ENCODE measurements around the gene CALR3.
"Not testable (repeated sequence)": the region's sequence is repeated elsewhere in the genome, so short reads cannot be mapped to it uniquely, and the experiment has no call there.

The CALR3 gene

DNA sequence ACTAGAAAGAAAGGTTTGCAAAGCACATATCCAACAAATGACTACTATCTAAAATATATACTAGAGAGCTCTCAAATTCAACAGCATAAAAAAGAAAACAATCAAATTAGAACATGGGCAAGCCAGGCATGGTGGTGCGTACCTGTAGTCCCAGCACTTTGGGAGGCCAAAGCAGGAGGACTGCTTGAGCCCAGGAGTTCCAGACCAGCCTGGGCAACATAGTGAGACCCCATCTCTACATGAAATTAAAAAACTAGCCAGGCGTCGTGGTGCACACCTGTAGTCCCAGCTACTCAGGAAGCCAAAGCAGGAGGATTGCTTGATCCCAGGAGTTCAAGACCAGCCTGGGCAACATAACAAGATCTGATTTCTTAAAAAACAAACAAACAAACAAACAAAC lies 47.1 kb downstream of the CALR3 start:
- H3K27me3 ChIP-seq (ENCODE audit: control insufficient read depth, insufficient read depth, low read length); H3K9me3 ChIP-seq (replicated peaks; ENCODE audit: low read length); H3K9ac ChIP-seq (ENCODE audit: low read depth, low read length); H3K36me3 ChIP-seq (ENCODE audit: insufficient read depth, low read length); H3K4me3 ChIP-seq (ENCODE audit: low read length); H3K4me2 ChIP-seq (ENCODE audit: low read length): not testable (repeated sequence)
- peaks cover 21% of the 10 kb centered on the region for H3K4me1 ChIP-seq (ENCODE audit: control insufficient read depth, insufficient read depth, low read length)

DNA sequence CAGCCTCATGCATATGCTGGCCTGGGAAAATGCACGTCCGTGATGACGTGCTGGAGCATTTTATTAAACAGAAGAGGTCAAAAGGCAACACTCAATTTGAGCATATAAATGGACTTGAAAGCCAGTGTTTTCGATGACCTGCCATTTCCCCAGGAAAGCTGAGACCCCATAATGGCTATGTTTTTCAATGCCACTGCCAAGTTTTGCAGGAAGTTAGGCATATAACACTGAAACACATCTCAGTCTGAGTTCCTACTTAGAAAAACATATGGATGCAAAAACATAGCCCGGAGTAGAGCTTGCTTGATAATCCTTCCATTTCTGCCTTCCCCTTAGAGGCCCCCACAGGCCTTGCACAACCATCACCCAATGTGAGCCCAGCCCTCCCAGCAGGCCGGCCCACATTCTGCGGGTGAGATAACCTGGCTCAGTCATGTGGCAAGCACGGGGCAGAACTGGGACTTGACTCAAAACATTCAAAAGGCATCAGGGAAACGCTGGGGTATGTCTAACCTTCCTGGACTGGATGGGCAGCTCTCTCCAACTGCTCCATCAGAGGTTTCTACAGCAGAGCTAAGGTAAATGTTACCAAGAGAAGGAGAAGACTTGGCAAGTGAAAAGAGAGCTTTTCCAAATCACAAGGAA lies 49.1 kb downstream of the CALR3 start:
- H3K9me3 ChIP-seq (replicated peaks; ENCODE audit: low read length) = no peaks in the 10 kb centered on the region
- H3K4me3 ChIP-seq (ENCODE audit: low read length) = no peak overlapping the region
- peak overlapping the region; percentile 28 for H3K4me2 ChIP-seq (ENCODE audit: low read length)
- H3K27me3 ChIP-seq (ENCODE audit: control insufficient read depth, insufficient read depth, low read length) = no peaks in the 10 kb centered on the region
- peaks cover 20% of the 10 kb centered on the region for H3K4me1 ChIP-seq (ENCODE audit: control insufficient read depth, insufficient read depth, low read length)
- H3K36me3 ChIP-seq (ENCODE audit: insufficient read depth, low read length) = peaks cover 3% of the 10 kb centered on the region
- H3K9ac ChIP-seq (ENCODE audit: low read depth, low read length) = no peak overlapping the region

DNA sequence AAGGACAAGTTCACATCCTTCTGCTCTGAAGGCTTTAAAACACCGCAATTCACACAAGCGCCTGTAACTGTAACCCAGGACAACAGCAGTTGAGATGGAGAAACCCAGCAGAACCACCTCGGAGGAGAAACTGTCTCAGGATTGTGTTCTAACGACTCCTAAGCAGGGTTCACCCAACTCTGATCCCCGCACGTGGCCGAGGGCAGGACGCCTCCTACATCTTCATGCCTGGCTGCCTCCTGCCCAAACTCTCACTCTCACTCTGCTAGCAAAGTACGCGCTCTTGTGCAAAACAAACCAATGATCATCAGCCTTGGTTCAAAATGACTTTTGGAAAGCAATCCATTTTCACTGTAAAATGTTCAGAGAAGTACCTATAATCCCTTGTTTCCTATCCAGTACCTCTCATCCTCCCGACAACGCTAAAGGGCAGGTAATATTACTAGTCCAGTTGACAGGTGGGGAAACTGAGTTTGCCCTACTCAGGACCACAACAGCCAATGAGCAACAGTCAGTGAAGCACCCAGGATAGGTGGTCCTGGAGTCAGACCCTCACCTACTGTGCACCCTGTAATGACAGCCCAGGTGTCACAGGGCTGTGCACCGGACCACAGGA lies 49.8 kb downstream of the CALR3 start:
- no peaks in the 10 kb centered on the region for H3K9me3 ChIP-seq (replicated peaks; ENCODE audit: low read length)
- H3K36me3 ChIP-seq (ENCODE audit: insufficient read depth, low read length) = peaks cover 7% of the 10 kb centered on the region
- H3K4me3 ChIP-seq (ENCODE audit: low read length) = no peak overlapping the region
- peaks cover 20% of the 10 kb centered on the region for H3K4me1 ChIP-seq (ENCODE audit: control insufficient read depth, insufficient read depth, low read length)
- H3K4me2 ChIP-seq (ENCODE audit: low read length) = no peak overlapping the region
- no peak overlapping the region for H3K9ac ChIP-seq (ENCODE audit: low read depth, low read length)
- no peaks in the 10 kb centered on the region for H3K27me3 ChIP-seq (ENCODE audit: control insufficient read depth, insufficient read depth, low read length)

DNA sequence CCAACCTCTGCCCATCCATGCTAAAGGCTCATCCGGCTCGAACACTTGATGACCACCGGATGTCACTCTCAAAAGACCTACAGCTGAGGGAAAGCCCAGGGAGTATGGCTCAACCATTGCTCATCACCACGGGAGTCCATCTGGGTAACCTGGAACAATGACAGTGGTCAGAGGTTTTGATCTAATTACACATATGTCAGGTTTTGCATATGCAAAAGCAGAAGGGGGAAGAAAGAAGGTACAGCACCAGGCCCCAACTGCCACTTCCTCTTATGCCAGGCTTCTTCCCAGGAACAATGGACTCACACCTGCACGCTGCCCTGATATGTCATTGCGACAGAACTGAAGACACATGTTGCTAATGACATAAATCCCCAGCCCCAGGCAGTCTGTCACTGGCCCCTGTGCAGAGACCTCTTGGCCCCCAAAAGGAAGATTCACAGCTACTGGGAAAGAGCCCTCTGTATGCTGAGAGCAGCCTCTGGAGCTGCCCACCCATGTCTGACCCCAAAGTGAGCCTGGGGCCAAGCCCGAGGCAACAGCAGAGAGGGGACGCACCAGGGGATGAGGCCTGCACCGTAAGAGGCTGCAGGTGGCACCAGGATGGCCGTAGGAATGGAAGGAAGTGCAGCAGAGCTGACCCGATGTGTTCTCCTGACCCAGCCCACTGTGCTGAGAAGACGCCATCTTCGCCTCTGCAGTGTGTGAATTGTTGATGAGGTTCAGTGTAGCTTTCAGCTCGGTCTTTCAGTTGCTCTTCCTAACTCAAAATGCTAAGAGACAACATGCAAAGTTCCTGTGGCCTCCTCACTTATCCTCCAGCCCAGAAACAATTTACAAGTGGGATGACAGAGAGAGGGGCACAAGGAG lies 50.5 kb downstream of the CALR3 start:
- Histone ChIP-seq H3K27me3 (ENCODE audit: control insufficient read depth, insufficient read depth, low read length) (no peaks in the 10 kb centered on the region), H3K36me3 (ENCODE audit: insufficient read depth, low read length) (peaks cover 7% of the 10 kb centered on the region), H3K9me3 (replicated peaks; ENCODE audit: low read length) (no peaks in the 10 kb centered on the region), H3K4me1 (ENCODE audit: control insufficient read depth, insufficient read depth, low read length) (peaks cover 20% of the 10 kb centered on the region), H3K4me2 (ENCODE audit: low read length) (no peak overlapping the region), H3K4me3 (ENCODE audit: low read length) (no peak overlapping the region), H3K9ac (ENCODE audit: low read depth, low read length) (no peak overlapping the region)

DNA sequence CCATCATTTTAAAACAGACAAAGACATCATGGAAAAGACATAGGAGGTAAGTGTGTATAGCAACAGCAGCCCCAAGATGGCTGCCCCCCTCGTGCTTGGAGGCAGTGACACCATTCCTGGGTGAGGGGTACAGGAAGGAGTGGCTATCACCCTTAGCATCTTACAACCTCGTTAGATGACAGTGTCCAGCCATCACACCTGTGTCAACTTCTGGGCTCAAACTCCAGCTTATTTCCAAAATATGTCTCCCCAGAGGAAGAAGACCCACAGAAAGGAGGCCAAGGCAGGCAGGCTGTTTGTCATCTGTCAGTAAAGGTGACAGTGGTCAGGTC lies 51.7 kb downstream of the CALR3 start:
- Histone ChIP-seq H3K4me1 (ENCODE audit: control insufficient read depth, insufficient read depth, low read length) (peaks cover 20% of the 10 kb centered on the region), H3K9ac (ENCODE audit: low read depth, low read length) (no peak overlapping the region), H3K9me3 (replicated peaks; ENCODE audit: low read length) (no peaks in the 10 kb centered on the region), H3K27me3 (ENCODE audit: control insufficient read depth, insufficient read depth, low read length) (no peaks in the 10 kb centered on the region), H3K4me3 (ENCODE audit: low read length) (no peak overlapping the region), H3K4me2 (ENCODE audit: low read length) (no peak overlapping the region), H3K36me3 (ENCODE audit: insufficient read depth, low read length) (peaks cover 13% of the 10 kb centered on the region)

DNA sequence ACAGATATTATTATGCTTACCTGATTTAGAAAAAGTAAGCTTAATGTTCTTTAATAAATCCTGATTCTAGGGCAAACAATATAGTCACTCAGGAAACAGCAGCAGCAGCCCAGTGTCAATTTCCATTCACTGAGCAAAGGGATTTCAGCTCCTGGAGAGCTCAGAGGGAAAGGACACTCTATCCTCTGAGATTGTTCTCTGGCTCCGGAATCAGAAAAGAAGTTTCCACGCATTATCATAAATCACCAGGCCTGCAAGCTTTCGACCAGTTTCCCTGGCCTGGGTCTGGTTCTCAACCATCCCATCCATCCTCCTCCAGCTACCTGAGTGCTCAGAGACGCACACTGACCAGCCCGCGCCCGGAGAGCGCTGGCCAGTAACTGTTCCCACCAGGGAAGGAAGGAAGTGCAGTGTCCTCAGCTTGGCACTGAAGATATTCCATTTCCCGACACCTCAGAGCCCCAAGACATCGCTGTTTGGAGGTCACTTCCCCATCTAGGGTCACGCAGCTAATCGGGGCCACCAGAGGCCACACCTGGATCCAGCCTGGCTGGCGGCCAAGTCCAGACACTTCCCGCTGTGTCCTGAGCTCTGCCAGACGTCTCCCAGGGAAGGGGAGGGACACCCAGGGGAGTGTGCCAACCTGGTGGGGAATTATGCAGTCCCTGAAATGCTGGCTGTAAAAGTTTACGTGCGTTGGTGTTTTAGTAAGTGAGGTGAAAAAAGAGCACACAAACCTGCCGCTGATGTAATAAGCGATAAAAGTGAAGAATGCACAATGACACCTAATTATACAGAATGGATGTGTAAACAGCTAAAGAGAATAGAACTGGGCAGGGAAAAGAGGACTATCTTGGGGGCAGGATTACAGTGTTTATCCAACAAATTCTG lies 53.3 kb downstream of the CALR3 start:
- no peak overlapping the region for H3K4me2 ChIP-seq (ENCODE audit: low read length)
- peaks cover 14% of the 10 kb centered on the region for H3K36me3 ChIP-seq (ENCODE audit: insufficient read depth, low read length)
- no peak overlapping the region for H3K4me3 ChIP-seq (ENCODE audit: low read length)
- peaks cover 20% of the 10 kb centered on the region for H3K4me1 ChIP-seq (ENCODE audit: control insufficient read depth, insufficient read depth, low read length)
- H3K9ac ChIP-seq (ENCODE audit: low read depth, low read length) = no peak overlapping the region
- H3K9me3 ChIP-seq (replicated peaks; ENCODE audit: low read length) = no peaks in the 10 kb centered on the region
- no peaks in the 10 kb centered on the region for H3K27me3 ChIP-seq (ENCODE audit: control insufficient read depth, insufficient read depth, low read length)

DNA sequence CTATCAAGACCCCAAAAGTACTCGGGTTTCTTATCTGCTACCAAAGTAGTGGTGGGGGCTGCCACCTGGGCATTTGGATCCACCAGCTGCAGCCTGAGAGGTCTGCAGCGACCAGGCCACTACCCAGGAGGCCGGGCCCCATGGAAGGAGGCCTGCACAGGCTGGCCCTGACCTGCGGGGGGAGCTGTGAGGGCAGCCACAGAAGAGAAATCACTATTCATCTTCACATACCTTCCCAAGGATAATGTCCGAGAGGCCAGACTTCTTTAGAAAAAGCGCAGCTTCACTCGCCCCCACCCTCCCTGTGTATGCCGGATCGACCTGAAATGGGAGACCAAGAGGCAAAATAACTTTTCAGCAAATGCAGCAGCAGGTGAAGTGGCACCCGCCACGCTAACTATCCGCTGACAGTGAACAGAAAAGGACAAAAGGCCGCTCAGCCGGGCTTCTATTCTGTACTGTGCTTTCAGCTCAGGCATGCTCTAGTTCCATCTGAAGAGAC lies 54.3 kb downstream of the CALR3 start:
- Histone ChIP-seq H3K9ac (ENCODE audit: low read depth, low read length) (no peak overlapping the region), H3K36me3 (ENCODE audit: insufficient read depth, low read length) (peaks cover 18% of the 10 kb centered on the region), H3K27me3 (ENCODE audit: control insufficient read depth, insufficient read depth, low read length) (no peaks in the 10 kb centered on the region), H3K4me3 (ENCODE audit: low read length) (no peak overlapping the region), H3K4me2 (ENCODE audit: low read length) (no peak overlapping the region), H3K9me3 (replicated peaks; ENCODE audit: low read length) (no peaks in the 10 kb centered on the region), H3K4me1 (ENCODE audit: control insufficient read depth, insufficient read depth, low read length) (peaks cover 14% of the 10 kb centered on the region)

DNA sequence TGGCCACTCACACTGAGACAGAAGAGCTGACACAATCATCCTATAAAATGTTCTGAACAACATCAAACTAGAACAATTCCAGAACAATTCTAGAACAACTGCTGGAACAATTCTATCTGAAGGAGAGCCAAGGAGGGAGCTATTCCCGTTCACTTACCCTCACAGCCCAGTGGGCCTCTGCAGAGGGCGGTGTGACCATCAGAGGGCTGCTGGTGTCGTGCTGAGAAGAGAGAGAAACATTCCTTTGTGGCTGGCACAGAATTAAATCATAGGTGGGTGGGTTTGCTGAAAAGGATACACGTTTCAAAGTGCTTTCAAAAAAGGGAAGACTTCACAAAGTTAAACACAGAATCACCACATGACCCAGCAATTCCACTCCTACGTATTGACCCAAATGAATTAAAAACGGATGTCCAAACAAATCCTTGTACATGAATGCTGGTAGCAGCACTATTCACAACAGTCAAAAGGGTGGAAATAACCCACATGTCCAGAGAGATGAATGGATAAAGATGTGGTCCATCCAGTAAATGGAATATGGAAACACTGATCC lies 59.1 kb downstream of the CALR3 start:
- Histone ChIP-seq H3K4me2 (ENCODE audit: low read length) (peak overlapping the region; percentile 60), H3K4me1 (ENCODE audit: control insufficient read depth, insufficient read depth, low read length) (peaks cover 27% of the 10 kb centered on the region), H3K9me3 (replicated peaks; ENCODE audit: low read length) (no peaks in the 10 kb centered on the region), H3K9ac (ENCODE audit: low read depth, low read length) (no peak overlapping the region), H3K27me3 (ENCODE audit: control insufficient read depth, insufficient read depth, low read length) (no peaks in the 10 kb centered on the region), H3K36me3 (ENCODE audit: insufficient read depth, low read length) (peaks cover 27% of the 10 kb centered on the region), H3K4me3 (ENCODE audit: low read length) (no peak overlapping the region)

DNA sequence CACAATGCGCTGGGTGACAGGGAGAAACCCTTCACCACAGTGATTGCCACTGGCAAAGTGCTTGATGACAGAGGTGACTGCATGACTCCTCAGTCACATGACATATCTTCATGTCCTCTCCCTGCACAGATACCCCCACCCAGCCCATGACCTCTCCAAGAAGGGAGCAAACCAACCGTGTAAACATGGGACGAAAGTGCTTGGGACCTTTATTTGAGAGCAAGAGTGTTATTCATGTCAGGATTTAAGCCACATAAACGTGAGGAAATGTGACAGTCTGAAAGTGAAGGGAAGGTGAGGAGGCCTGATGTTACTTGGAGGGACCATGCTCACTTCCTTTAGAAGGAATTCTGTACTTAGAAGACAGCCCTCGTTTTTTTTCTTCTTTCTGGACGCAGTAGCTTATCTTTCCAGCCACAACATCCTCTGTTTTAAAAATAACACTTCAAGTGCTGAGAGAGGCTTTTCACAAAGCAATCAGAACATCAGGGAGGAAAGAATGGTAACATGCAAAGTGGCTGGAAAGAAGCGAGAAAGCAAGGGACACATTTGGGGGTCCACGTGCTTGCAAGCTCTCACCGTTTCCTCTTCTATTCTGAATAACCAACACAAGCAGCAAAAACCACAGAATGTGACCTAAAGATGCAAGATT lies 59.8 kb downstream of the CALR3 start:
- no peaks in the 10 kb centered on the region for H3K9me3 ChIP-seq (replicated peaks; ENCODE audit: low read length)
- H3K36me3 ChIP-seq (ENCODE audit: insufficient read depth, low read length) = peaks cover 26% of the 10 kb centered on the region
- peaks cover 27% of the 10 kb centered on the region for H3K4me1 ChIP-seq (ENCODE audit: control insufficient read depth, insufficient read depth, low read length)
- no peaks in the 10 kb centered on the region for H3K27me3 ChIP-seq (ENCODE audit: control insufficient read depth, insufficient read depth, low read length)
- H3K4me3 ChIP-seq (ENCODE audit: low read length) = no peak overlapping the region
- peak overlapping the region; percentile 60 for H3K4me2 ChIP-seq (ENCODE audit: low read length)
- peak overlapping the region; percentile 45 for H3K9ac ChIP-seq (ENCODE audit: low read depth, low read length)

DNA sequence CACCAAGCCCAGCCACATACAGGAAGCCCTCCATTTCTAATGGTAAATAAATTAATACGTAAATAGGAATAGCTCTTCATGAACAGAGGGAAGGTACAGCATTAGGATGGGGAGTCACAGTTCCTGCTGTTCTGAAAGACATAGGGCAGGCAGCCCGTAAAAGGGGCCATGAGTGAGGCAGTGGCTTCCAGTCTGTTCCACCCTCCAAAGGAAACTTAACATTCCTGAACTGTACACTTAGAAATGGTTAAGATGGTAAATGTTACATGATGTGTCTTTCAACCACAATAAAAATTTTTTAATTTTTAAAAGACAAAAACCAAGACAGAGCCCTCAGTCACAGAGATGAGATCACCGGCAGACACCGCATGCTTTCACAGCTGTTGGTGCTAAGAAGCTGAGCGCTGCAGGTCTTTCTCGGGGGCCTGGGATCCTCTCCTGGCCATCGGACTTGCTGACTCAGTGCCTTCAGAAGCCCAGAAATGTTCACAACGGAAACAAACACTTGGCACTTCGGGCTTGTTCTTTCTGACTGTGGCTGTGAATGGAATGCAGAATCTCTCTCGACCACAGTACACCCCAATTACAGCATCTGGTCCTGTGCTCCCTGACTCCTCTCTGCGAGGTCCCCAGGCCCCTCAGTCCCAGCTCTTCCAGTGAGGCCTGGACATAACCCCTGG lies 60.6 kb downstream of the CALR3 start:
- peak overlapping the region; percentile 45 for H3K9ac ChIP-seq (ENCODE audit: low read depth, low read length)
- H3K36me3 ChIP-seq (ENCODE audit: insufficient read depth, low read length) = peaks cover 31% of the 10 kb centered on the region
- peaks cover 27% of the 10 kb centered on the region for H3K4me1 ChIP-seq (ENCODE audit: control insufficient read depth, insufficient read depth, low read length)
- peak overlapping the region; percentile 60 for H3K4me2 ChIP-seq (ENCODE audit: low read length)
- no peaks in the 10 kb centered on the region for H3K27me3 ChIP-seq (ENCODE audit: control insufficient read depth, insufficient read depth, low read length)
- H3K9me3 ChIP-seq (replicated peaks; ENCODE audit: low read length) = no peaks in the 10 kb centered on the region
- no peak overlapping the region for H3K4me3 ChIP-seq (ENCODE audit: low read length)

All from skeletal muscle satellite cell (primary cell).